ENCODE measurements around the gene VILL. TPM values are rescaled to one million over a fixed set of nuclear protein-coding genes. Genes with fewer than 3 reads are reported as not detected.

VILL gene
- polyA plus RNA-seq, 1 of the 3 experiments (the other 2 are of a cell fraction) = 8.8 TPM

GRCh38 chr3:38002291-38002876, 11.8 kb downstream of the VILL start (continued):
- TF ChIP-seq EZH2phosphoT487 (IDR thresholded peaks at IDR 0.05; ENCODE audit: borderline replicate concordance, low read depth) (no peak), RXRA (IDR thresholded peaks at IDR 0.05; ENCODE audit: borderline replicate concordance, low read depth) (no peak), MAX (IDR thresholded peaks at IDR 0.05; ENCODE audit: low read depth) (no peak), SIN3A (IDR thresholded peaks at IDR 0.05; ENCODE audit: borderline replicate concordance, low read depth, low read length) (no peak), TCF12 (IDR thresholded peaks at IDR 0.05) (no peak)

GRCh38 chr3:38002940-38003339, 12.4 kb downstream of the VILL start:
- Histone ChIP-seq H3F3A (replicated peaks; ENCODE audit: insufficient read depth) (no peaks in the 10 kb centered on the region), H2AFZ (ENCODE audit: low read depth) (no peak overlapping the region), H3K27ac (ENCODE audit: low read depth in 2 of 2, low read length in 1 of 2) (no peak overlapping the region), H3K27me3 (ENCODE audit: insufficient read depth) (no peaks in the 10 kb centered on the region), H3K4me1 (ENCODE audit: control insufficient read depth in 1 of 2, insufficient read depth in 2 of 2, low read depth in 1 of 2, low read length in 1 of 2) (peaks cover 5 to 11% of the 10 kb centered on the region in 2 experiments; a peak in 2 of 4 replicates), H3K36me3 (replicated peaks in 1 of 2; ENCODE audit: control insufficient read depth in 1 of 2, insufficient read depth in 2 of 2, low read length in 1 of 2) (peaks cover 0 to 20% of the 10 kb centered on the region in 2 experiments), H4K20me1 (ENCODE audit: insufficient read depth) (no peaks in the 10 kb centered on the region), H3K4me3 (ENCODE audit: low read depth in 2 of 2, low read length in 1 of 2) (no peak overlapping the region), H3K79me2 (ENCODE audit: insufficient read depth) (no peaks in the 10 kb centered on the region), H3K9me3 (no peaks in the 10 kb centered on the region), H3K9me2 (no peaks in the 10 kb centered on the region), H3K9ac (no peak overlapping the region), H3K4me2 (no peak overlapping the region)
- 79% methylated on average over 7 of the region's 9 CpGs for WGBS (ENCODE audit: low lambda C conversion rate)
- POLR2A ChIA-PET = no interaction called here
- DNase-seq = no peak
- CTCF ChIA-PET = interaction anchor here (0.9 to 5.4 kb wide), 16 partner anchors 15 to 552 kb away, joined by 3 to 77 read pairs (median 5); partner anchors contain the start of genes ACAA1 and OXSR1
- TF ChIP-seq TAF1 (IDR thresholded peaks at IDR 0.05; ENCODE audit: borderline replicate concordance, low read depth, low read length) = no peak
- no peak for TF ChIP-seq MXI1 (IDR thresholded peaks at IDR 0.05; ENCODE audit: low read depth, low read length)
- TF ChIP-seq FOSL2 (IDR thresholded peaks at IDR 0.05; ENCODE audit: borderline replicate concordance, low read depth) = no peak
- no peak for TF ChIP-seq JUND (IDR thresholded peaks at IDR 0.05)
- TF ChIP-seq CHD2 (IDR thresholded peaks at IDR 0.05; ENCODE audit: low read length, partially characterized antibody) = no peak
- no peak for TF ChIP-seq RCOR1 (IDR thresholded peaks at IDR 0.05; ENCODE audit: low read length)
- TF ChIP-seq TCF12 (IDR thresholded peaks at IDR 0.05) = no peak
- no peak for TF ChIP-seq CTCF (IDR thresholded peaks at IDR 0.05)
- TF ChIP-seq ZBTB33 (IDR thresholded peaks at IDR 0.05; ENCODE audit: borderline replicate concordance, low read depth) = no peak
- no peak for TF ChIP-seq MAX (IDR thresholded peaks at IDR 0.05; ENCODE audit: low read depth)
- no peak for TF ChIP-seq NRF1 (IDR thresholded peaks at IDR 0.05; ENCODE audit: low read depth, low read length)
- no peak for TF ChIP-seq EZH2phosphoT487 (IDR thresholded peaks at IDR 0.05; ENCODE audit: borderline replicate concordance, low read depth)
- no peak for TF ChIP-seq ELF1 (IDR thresholded peaks at IDR 0.05)

All from SK-N-SH (cell line).